Stimulated activated CD4-positive, alpha-beta T cell treated with anti-CD3 and anti-CD28 coated beads, TNF-alpha, amount 100 ng/mL, for 4 hours (primary cell): ENCODE measurements around the gene TANGO6.

ENCODE experiments used
- DNase-seq, 3 experiments: peaks; one replicate each; pipeline ENCODE4 v3.0.0-alpha.2; 2020; ENCODE audit warnings: low read depth in 3 of 3

TANGO6 gene

GRCh38 chr16:68866933-68867332 is 23.6 kb downstream of the TANGO6 start:
- DNase-seq = no peak

GRCh38 chr16:68869492-68870088 is 26.3 kb downstream of the TANGO6 start:
- DNase-seq = no peak

GRCh38 chr16:68873635-68874471 is 30.5 kb downstream of the TANGO6 start:
- no peak for DNase-seq

- no peak for DNase-seq
Observed at GRCh38 chr16:68875871-68876270, 32.5 kb downstream of the TANGO6 start.

- no peak for DNase-seq
Observed at GRCh38 chr16:68883685-68884084, 40.4 kb downstream of the TANGO6 start.

GRCh38 chr16:68884401-68884800 is 41.1 kb downstream of the TANGO6 start:
- no peak for DNase-seq

GRCh38 chr16:68884861-68885720 is 41.8 kb downstream of the TANGO6 start:
- no peak for DNase-seq

GRCh38 chr16:68887107-68887506 is 43.8 kb downstream of the TANGO6 start:
- DNase-seq = no peak

GRCh38 chr16:68889508-68890150 is 46.3 kb downstream of the TANGO6 start:
- DNase-seq = no peak

- DNase-seq = no peak
Observed at GRCh38 chr16:68892214-68892613, 48.9 kb downstream of the TANGO6 start.

- DNase-seq = no peak
Observed at GRCh38 chr16:68892898-68893297, 49.6 kb downstream of the TANGO6 start.

GRCh38 chr16:68893710-68894705 is 50.7 kb downstream of the TANGO6 start:
- DNase-seq = no peak

GRCh38 chr16:68894714-68895113 is 51.4 kb downstream of the TANGO6 start:
- DNase-seq = no peak

- DNase-seq = no peak
Observed at GRCh38 chr16:68898026-68898425, 54.7 kb downstream of the TANGO6 start.

- DNase-seq = no peak
Observed at GRCh38 chr16:68900009-68900408, 56.7 kb downstream of the TANGO6 start.

GRCh38 chr16:68902003-68902968 is 59.0 kb downstream of the TANGO6 start:
- no peak for DNase-seq

GRCh38 chr16:68902969-68903345 is 59.6 kb downstream of the TANGO6 start:
- DNase-seq = no peak

- no peak for DNase-seq
Observed at GRCh38 chr16:68907297-68907696, 64.0 kb downstream of the TANGO6 start.

GRCh38 chr16:68907781-68908181 is 64.5 kb downstream of the TANGO6 start:
- no peak for DNase-seq
